ENCODE results near the gene PALLD.

DNA sequence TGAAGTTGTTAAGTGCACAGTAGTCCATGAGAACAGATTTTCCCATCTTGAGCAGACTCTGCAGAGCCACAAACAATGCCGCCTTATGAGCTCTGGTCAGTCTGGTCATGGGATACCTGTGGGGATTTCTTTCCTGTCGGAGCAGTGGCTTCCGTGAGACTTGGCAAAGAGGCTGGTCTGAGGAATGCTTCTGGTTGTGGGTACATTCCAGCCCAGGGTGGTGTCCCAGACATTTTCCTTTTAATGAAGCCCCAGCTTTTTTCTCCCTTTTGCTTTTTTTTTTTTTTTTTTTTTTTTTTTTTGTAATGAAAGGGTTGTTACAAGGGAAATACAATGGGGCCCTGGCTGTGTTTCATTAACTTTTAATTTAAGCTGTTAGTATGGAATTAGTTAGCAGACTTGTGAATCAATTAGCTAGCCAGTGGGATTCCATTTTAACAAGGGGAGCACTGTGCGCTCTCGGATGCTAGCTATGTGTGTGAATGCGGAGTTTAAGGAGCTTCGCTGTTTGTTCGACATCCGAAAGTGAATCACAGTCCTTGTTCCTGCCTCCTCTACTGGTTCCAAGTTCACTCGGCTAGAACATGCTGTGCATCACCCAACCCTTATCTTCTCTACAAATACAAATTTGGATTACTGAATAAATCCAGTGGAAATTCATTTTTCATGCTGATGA lies 288.1 kb downstream of the PALLD start:
- TF ChIP-seq EZH2 (IDR thresholded peaks at IDR 0.05; ENCODE audit: insufficient read depth, poor library complexity, severe bottlenecking) (no peak), EZH2phosphoT487 (IDR thresholded peaks at IDR 0.05; ENCODE audit: insufficient read depth, low read depth) (no peak)

All from GM23248 (cell line).